ENCODE data around the gene NAA15.

GRCh38 chr4:139266583-139267257, 34.6 kb upstream of the NAA15 start:
- no peak for TF ChIP-seq POLR2A (IDR thresholded peaks at IDR 0.05)
- TF ChIP-seq CTCF (IDR thresholded peaks at IDR 0.05) = no peak

Measured in tibial nerve (tissue), 3 donors.